ENCODE measurements around the gene DUOX2. TPM values are rescaled to one million over a fixed set of nuclear protein-coding genes. Genes with fewer than 3 reads are reported as not detected.

Gene DUOX2
- total RNA-seq, 4 donors from 2014 or later = 0.68 to 23.8 (median 1.9) TPM

DNA sequence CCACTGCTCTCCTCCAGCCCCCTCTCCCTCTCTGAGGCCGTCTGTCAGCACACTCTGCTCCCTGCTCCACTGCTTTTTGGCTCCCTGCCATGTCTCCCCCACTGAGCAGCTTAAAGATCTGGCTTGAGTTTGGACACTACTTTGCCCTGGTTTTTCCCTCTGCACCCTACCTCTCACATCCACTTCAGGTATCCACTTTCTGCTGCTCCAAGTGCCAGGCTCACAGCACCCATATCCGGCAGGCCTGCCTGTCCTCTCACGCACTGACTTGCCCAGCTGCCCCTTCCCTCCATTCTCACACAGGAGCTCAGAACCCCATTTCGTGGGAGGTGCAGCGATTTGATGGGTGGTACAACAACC lies 19.6 kb upstream of the DUOX2 start:
- Histone ChIP-seq H3K27me3 (peaks cover 71% of the 10 kb centered on the region), H3K4me1 (peaks cover 3 to 27% (median 21%) of the 10 kb centered on the region in 4 donors)
- in situ Hi-C loops (cut with MboI; ENCODE audit: low pct_ligation_motif_present in 1 of 4, low pct_unique_long_range_greater_than_20kb in 1 of 4, low sequenced_read_pairs in 3 of 4) = no loop called here

DNA sequence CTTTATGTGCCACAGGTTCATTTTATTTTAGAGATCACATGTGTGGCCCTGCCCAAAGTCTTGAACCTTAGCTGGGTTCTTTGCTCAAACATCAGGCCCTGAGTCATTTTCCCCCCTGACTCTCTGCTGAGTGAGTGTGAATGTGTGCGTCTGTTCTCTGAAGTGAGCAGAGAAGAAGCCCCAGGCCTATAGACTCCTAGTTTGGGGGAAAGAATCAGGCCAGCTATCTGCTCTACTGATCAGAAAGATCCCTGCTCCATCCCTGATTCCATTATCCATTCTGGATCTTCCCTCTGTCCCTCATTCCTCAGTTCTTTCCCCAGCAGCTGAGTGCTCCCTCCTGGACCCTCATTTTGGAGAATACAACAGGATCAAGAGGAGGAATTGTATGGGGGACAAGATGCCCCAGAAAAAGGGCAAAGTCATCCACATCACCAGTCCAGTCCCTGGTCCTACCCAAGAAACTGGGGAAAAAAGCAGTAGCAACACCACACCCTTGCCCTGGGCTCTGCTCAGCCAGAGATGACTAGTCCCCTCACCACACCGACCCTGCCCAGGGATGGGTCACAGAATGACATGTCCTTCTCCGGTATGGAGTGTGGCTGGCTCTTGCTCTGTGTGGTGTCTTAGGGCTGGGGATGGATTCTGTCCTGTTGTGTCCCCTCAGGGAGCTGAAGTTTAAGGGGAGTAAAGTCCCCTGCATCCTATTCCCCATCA lies 19.0 kb upstream of the DUOX2 start:
- intact Hi-C loops (cut with DNase I; ENCODE audit: low total_unique reads) = no loop called here
- H3K4me1 ChIP-seq = peaks cover 3 to 27% (median 21%) of the 10 kb centered on the region in 4 donors

More for the DNA sequence above, 19.6 kb upstream of the DUOX2 start:
- H3K27ac ChIP-seq = no peak overlapping the region
- intact Hi-C loops (cut with DNase I; ENCODE audit: low total_unique reads) = no loop called here
- 82 to 87% methylated on average over 2 to 5 of the region's 5 CpGs for WGBS, 2 donors (ENCODE audit: low coverage in 1 of 2)
- no peak for TF ChIP-seq POLR2AphosphoS5 (IDR thresholded peaks at IDR 0.05)
- TF ChIP-seq, protein P1, sequence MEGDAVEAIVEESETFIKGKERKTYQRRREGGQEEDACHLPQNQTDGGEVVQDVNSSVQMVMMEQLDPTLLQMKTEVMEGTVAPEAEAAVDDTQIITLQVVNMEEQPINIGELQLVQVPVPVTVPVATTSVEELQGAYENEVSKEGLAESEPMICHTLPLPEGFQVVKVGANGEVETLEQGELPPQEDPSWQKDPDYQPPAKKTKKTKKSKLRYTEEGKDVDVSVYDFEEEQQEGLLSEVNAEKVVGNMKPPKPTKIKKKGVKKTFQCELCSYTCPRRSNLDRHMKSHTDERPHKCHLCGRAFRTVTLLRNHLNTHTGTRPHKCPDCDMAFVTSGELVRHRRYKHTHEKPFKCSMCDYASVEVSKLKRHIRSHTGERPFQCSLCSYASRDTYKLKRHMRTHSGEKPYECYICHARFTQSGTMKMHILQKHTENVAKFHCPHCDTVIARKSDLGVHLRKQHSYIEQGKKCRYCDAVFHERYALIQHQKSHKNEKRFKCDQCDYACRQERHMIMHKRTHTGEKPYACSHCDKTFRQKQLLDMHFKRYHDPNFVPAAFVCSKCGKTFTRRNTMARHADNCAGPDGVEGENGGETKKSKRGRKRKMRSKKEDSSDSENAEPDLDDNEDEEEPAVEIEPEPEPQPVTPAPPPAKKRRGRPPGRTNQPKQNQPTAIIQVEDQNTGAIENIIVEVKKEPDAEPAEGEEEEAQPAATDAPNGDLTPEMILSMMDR (IDR thresholded peaks at IDR 0.05) = no peak
- no peak overlapping the region for H3K4me3 ChIP-seq
- H3K36me3 ChIP-seq = no peaks in the 10 kb centered on the region
- no peak for DNase-seq
- H3K9me3 ChIP-seq = no peaks in the 10 kb centered on the region

DNA sequence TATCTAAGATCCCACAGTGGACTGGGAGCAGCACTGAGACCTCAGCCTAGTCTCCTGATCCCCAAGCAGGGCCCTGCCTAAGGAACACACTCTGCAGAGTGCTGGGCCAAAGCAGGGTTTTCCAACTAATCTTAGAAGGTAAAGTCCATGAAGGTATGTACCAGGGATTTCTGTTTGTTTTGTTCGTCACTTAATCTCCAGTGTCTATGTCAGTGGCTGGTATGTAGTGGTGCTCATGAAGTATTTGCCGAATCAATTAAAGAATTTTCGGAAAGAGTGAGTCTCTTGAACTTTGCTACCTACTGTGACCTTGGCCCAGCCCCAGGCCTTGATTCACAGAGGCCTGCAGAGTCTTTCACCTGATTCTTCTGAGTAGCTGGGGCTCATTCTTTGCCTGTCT lies 17.5 kb upstream of the DUOX2 start:
- Histone ChIP-seq H3K36me3 (no peaks in the 10 kb centered on the region), H3K27me3 (peaks cover 78% of the 10 kb centered on the region), H3K9me3 (no peaks in the 10 kb centered on the region), H3K4me1 (peaks cover 3 to 27% (median 21%) of the 10 kb centered on the region in 4 donors), H3K4me3 (no peak overlapping the region), H3K27ac (no peak overlapping the region)
- intact Hi-C loops (cut with DNase I; ENCODE audit: low total_unique reads) = no loop called here
- WGBS, 2 donors (ENCODE audit: low coverage in 1 of 2) = 82 to 90% methylated on average over 2 to 3 of the region's 3 CpGs
- in situ Hi-C loops (cut with MboI; ENCODE audit: low pct_ligation_motif_present in 1 of 4, low pct_unique_long_range_greater_than_20kb in 1 of 4, low sequenced_read_pairs in 3 of 4) = no loop called here
- TF ChIP-seq POLR2AphosphoS5 (IDR thresholded peaks at IDR 0.05) (no peak), EP300 (IDR thresholded peaks at IDR 0.05; ENCODE audit: low read depth) (no peak), POLR2A (IDR thresholded peaks at IDR 0.05) (no peak)
- TF ChIP-seq, protein P1 (IDR thresholded peaks at IDR 0.05) = no peak
- DNase-seq = no peak

More for the DNA sequence above, 19.0 kb upstream of the DUOX2 start:
- DNase-seq = no peak
- 61% methylated on average over 3 of the region's 3 CpGs; no CpG with 5 or more reads in 1 of the 2 donors for WGBS, 2 donors (ENCODE audit: low coverage in 1 of 2)
- Histone ChIP-seq H3K36me3 (no peaks in the 10 kb centered on the region), H3K27ac (no peak overlapping the region), H3K4me3 (no peak overlapping the region), H3K27me3 (peaks cover 73% of the 10 kb centered on the region), H3K9me3 (no peaks in the 10 kb centered on the region)
- TF ChIP-seq POLR2A (IDR thresholded peaks at IDR 0.05) (no peak), POLR2AphosphoS5 (IDR thresholded peaks at IDR 0.05) (no peak), EP300 (IDR thresholded peaks at IDR 0.05; ENCODE audit: low read depth) (no peak)
- TF ChIP-seq, protein P1 (IDR thresholded peaks at IDR 0.05) = no peak
- in situ Hi-C loops (cut with MboI; ENCODE audit: low pct_ligation_motif_present in 1 of 4, low pct_unique_long_range_greater_than_20kb in 1 of 4, low sequenced_read_pairs in 3 of 4) = no loop called here

DNA sequence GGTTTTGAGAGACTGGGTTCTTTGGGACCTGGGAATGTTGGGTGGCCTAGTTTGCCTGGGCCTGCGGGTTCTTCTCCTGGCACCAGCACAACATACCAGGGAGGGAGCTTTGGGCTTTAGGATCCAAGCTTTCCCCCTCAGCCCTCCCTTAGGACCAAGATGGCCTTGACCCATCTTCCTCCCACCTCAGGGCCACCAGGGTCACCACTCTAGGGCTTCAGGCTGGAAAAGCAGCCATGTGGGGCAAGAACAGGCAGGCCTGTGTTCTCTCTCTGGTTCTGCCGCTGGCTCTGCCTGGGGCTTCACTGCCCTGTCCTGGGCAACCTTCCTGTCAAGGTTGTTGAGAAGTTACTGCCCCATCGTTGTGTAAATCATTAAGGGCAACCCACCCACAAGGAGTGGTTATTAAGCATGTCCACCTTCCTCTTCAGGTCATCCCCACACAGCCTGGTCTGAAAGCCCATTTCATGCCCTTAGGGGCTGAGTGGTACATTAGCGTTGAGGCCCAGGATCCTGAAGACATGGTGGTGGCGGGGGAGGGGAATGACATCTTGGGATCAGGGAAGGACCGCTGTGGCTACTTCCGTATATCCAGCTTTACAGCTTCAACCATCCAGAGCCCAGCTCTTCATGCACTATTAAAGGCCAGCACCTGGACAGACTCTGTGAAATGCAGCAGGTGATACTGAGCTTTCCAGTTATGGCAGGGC lies 16.5 kb upstream of the DUOX2 start:
- H3K36me3 ChIP-seq = no peaks in the 10 kb centered on the region
- H3K4me3 ChIP-seq = peak overlapping the region in 1 of 4 donors; percentile 38
- no peak for TF ChIP-seq POLR2AphosphoS5 (IDR thresholded peaks at IDR 0.05)
- no peak for TF ChIP-seq EP300 (IDR thresholded peaks at IDR 0.05; ENCODE audit: low read depth)
- TF ChIP-seq POLR2A (IDR thresholded peaks at IDR 0.05) = no peak
- TF ChIP-seq, protein P1 (IDR thresholded peaks at IDR 0.05) = no peak
- DNase-seq = no peak
- H3K27me3 ChIP-seq = peaks cover 80% of the 10 kb centered on the region
- no peaks in the 10 kb centered on the region for H3K9me3 ChIP-seq
- H3K4me1 ChIP-seq = peaks cover 3 to 22% (median 20%) of the 10 kb centered on the region in 4 donors
- 89% methylated on average over 7 of the region's 7 CpGs; no CpG with 5 or more reads in 1 of the 2 donors for WGBS, 2 donors (ENCODE audit: low coverage in 1 of 2)
- intact Hi-C loops (cut with DNase I; ENCODE audit: low total_unique reads) = no loop called here
- no peak overlapping the region for H3K27ac ChIP-seq
- in situ Hi-C loops (cut with MboI; ENCODE audit: low pct_ligation_motif_present in 1 of 4, low pct_unique_long_range_greater_than_20kb in 1 of 4, low sequenced_read_pairs in 3 of 4) = no loop called here

All from transverse colon (tissue), 4 donors.